ENCODE results near the gene IPO11.

GRCh38 chr5:62569470-62569869, 156.9 kb downstream of the IPO11 start:
- TF ChIP-seq, protein P1, sequence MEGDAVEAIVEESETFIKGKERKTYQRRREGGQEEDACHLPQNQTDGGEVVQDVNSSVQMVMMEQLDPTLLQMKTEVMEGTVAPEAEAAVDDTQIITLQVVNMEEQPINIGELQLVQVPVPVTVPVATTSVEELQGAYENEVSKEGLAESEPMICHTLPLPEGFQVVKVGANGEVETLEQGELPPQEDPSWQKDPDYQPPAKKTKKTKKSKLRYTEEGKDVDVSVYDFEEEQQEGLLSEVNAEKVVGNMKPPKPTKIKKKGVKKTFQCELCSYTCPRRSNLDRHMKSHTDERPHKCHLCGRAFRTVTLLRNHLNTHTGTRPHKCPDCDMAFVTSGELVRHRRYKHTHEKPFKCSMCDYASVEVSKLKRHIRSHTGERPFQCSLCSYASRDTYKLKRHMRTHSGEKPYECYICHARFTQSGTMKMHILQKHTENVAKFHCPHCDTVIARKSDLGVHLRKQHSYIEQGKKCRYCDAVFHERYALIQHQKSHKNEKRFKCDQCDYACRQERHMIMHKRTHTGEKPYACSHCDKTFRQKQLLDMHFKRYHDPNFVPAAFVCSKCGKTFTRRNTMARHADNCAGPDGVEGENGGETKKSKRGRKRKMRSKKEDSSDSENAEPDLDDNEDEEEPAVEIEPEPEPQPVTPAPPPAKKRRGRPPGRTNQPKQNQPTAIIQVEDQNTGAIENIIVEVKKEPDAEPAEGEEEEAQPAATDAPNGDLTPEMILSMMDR (conservative IDR thresholded peaks at IDR 0.05 in 1 of 2, IDR thresholded peaks at IDR 0.05 in 1 of 2; ENCODE audit: extremely low read depth in 1 of 2, insufficient read depth in 1 of 2, low read depth in 1 of 2, low read length in 2 of 2): no peak
- no peak for TF ChIP-seq EZH2 (IDR thresholded peaks at IDR 0.05; ENCODE audit: borderline replicate concordance, low read length)
